GM19240 (cell line): ENCODE measurements around the gene ZBTB18.

ENCODE experiments used
- DNase-seq: peaks from one replicate; pipeline ENCODE4 v3.0.0; 2011; ENCODE audit warnings: low spot score; ENCODE audit not compliant: insufficient read length

ZBTB18 gene

GRCh38 chr1:244060686-244061085 lies 9.6 kb downstream of the ZBTB18 start:
- DNase-seq = no peak

- no peak for DNase-seq
Observed at GRCh38 chr1:244062156-244062725, 11.2 kb downstream of the ZBTB18 start.

DNA sequence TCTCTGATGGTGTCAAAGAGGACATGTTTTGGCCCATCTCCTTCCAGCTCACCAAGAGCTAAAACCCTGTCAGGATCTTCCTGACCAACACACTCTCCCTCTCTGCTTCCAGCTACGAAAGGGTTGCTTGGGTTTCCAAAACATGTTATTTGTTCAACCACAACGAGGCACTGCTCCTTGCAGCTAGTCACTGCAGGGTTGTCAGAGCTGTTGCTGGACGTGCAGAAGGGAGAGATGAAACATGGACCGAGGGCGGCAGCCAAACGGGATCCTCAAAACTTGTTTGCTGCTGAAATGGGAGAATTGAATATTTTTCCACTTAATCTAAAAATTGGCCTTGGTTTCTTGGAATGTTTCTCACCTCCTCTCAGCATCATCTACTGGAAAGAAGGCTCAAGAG lies 12.4 kb downstream of the ZBTB18 start:
- no peak for DNase-seq

GRCh38 chr1:244064621-244065020 lies 13.5 kb downstream of the ZBTB18 start:
- no peak for DNase-seq

DNA sequence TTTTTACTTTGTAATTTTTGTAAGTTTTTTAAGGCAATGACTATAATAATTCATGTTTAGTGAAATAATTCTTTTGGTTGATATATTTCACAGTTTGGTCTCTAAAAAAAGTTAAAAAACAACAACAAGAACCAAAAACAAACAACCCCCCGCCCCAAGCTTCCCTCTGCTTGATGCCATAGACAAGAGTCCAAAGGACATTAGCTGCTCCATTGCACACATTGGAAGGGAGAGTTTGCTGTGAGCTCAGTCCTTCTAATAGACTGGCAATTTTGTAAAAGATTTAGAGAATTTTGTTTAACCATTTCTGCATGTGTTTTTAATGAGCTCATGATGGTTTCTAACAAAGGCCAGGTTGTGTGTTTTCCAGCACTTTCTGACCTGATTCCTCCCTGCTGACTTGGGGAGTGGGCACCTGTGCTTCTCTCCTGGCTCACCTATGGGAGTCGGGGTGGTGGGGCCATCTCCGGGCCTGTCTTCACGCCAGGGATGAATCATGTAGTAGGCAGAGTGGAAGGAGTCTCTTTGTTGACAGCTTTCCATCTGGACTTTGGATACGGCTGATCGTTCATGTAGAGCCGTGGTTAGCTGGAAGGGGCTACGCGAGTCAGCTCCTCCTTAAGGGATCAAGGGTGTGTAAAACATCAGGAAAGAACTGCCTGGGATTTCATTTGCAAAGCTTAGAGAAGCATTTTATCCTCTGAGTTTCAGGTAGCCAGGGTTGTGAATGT lies 14.1 kb downstream of the ZBTB18 start:
- DNase-seq = no peak

GRCh38 chr1:244065960-244066388 lies 14.9 kb downstream of the ZBTB18 start:
- no peak for DNase-seq

DNA sequence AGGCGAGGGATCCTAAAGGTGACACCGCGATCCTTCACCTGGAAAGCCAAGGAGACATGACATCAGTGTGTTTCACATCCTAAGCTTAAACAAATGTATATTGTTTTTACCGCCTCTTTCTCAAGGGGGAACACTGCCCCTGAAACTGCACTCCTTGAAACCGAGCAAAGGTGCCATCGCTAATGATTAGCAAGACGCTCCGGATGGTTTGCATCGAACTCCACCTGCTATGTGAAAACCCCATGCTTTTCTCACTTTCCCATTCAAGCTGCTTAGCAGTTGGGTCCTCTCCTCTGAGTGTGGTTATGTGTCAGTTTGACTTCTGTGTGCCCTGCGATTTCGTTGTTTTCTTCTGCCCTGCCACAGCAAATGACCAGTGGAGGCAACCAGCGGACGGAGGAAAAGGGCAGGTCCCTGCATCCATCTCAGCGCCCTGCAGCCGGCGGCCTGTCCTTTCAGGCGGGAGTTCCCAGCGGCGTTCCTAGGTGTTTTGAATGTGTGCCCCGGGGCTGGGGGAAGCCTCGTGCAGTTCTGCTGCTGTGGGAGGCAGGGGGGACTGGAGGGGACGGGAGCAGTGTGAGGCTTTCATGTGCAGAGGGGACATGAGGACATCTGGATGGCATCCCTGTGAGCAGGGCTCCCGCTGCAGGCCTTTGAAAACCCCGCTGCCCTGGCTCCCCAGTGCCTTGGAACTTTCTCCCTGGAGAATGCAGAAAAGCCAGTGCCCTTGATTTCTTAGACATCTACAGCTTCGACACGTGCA lies 16.1 kb downstream of the ZBTB18 start:
- DNase-seq = no peak

GRCh38 chr1:244067893-244068292 lies 16.8 kb downstream of the ZBTB18 start:
- no peak for DNase-seq

GRCh38 chr1:244068567-244068966 lies 17.5 kb downstream of the ZBTB18 start:
- no peak for DNase-seq

DNA sequence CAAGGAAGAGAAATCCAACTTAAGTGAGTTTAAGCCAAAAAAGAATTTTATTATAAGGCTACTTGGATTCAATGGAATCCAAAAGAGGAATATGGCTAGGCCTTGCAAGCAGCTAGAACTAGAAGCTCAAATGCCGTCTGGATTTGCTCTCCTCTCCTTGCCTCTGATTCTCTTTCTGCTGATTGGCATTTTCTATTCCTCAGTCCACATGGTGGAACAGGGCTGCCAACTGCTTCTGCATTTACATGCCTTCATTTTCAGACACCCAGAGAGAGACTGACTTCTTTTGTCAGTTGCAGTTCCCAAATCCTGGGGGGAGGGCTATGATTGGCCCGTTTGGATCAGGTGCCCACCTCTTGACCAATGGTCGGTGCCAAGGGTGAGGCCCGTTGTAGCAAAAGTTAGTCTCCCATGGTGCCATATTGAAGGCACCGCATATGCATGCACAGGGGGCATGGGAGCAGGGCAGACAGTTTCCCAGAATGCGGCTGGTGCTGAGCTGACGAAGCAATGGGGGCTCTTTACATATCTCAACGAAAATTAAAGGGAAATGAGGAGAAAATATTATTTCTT lies 18.3 kb downstream of the ZBTB18 start:
- no peak for DNase-seq

DNA sequence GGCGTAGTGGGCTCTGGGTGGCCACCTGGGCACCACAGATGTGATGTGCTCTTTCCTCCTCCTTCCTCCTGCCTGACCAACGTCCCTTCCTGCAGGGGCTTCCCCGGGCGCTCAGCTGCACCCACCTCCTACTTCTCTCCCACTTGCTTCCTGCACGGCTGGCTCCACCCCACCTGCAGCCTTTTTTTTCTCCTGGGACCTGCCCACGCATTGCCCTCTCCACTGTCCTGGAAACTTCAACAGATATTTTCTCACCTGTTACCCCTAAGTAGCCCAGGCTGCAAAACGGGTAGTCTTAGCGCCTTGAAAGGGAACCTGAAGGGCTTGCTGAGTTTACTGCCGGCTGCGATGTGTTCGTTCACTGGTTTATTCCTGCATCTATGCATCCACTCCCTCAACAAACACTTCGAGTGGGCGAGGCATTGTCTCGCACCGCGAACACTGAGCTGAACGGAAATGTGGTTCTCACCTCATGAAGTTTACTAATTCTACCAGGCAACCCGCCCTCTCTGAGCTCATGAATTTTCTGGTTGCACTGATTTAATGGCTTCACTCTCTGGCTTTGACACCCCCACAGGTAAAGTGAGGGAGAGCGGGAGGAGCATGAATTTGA lies 23.6 kb downstream of the ZBTB18 start:
- peak; percentile 22 for DNase-seq

- DNase-seq = no peak
Observed at GRCh38 chr1:244075247-244075722, 24.2 kb downstream of the ZBTB18 start.

- no peak for DNase-seq
Observed at GRCh38 chr1:244076740-244077139, 25.7 kb downstream of the ZBTB18 start.

DNA sequence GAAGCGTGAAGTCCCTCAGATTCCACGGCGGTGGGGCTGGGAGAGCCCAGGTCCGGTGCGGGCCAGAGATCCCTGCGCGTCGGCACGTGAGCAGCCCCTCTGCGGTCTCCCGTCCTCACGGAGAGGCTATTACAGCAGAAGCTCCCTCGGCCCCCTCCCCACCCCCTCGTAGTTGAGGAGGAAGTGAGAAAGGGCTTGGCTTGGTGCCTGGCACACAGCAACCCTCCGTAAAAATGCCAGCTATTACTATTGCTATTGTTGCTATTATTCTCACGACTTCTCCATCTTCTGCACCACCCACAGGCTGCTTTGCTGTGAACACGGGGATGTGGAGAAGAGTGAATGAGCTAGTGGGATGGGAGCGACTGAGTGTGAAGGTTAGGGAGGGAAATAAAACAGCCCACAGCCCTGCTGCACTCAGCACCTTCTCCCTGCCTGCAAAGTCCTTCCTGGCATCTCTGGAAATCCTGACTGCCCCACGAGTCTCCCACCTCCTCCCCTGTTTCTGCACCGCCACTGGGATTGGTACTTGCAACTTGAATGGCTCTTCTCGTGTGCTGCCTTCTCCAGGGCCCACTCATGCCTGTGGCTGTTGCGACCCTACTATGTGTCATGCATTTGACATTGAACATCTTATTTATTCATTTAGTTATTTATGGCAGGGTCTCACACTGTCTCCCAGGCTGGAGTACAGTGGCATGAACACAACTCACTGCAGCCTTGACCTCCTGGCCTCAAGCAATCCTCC lies 26.6 kb downstream of the ZBTB18 start:
- no peak for DNase-seq

- no peak for DNase-seq
Observed at GRCh38 chr1:244080343-244080929, 29.4 kb downstream of the ZBTB18 start.

- no peak for DNase-seq
Observed at GRCh38 chr1:244082969-244083368, 31.9 kb downstream of the ZBTB18 start.

DNA sequence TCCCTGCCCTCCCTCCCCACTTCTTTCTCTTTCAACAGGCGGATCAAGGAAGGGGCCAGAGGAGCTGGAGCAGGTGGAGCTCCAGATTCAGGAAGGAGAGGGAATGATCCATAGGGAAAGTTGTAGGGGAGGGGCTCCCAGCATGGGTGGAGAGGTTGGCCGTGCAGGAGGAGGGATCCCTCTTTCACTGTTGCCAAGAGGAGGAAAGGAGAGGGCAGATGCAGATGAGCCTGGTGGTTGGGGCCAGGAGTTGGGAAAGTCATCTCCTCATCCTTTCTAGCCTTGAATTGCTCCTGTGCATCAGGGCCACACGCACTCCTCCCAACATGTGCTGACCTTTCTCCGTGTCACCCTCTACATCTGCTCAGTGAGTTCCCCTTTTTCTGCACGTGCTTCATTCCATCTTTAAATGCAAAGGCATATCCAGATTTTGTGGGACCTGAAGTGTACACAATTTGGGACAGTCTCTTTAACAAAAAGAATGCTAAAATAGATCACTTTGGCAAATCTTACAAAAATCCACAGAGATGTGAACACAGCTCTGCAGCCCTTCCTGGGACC lies 32.4 kb downstream of the ZBTB18 start:
- no peak for DNase-seq

DNA sequence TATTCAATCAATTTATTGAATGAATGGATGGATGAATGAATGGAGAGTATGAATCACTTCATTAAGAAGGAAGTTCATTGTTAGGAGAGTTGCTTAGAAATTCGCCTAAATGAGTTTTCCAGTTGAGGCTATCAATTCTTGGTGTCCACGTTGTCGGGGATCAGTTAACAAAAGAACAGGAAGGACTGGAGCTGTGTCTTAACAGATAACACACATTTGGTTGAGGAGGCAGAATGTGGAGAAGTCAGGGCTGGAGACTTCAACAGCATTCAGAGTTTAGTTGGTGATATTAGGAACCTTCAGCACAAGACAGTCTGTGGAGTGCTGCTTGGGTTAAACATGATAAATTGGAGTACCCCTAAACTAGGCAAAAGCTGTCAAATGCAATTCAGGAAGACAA lies 33.7 kb downstream of the ZBTB18 start:
- no peak for DNase-seq

DNA sequence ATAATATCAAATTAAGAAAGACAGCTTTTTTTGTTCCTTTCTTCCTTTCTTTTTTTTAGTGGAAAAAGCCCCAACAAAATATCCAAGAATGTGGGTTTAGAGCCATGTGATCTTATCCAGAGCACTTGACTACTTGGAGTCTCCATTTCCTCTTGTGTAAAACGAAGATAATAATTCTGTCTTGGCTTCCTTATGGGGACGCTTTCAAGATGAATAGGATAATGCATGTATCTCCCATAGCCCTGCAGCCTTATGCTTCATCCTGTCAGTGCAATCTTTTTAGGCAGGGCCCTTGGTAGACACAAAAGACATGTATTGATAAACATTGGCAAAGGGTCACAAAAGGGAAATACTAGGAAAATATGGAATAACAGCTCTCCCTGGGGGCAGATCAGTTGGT lies 34.8 kb downstream of the ZBTB18 start:
- no peak for DNase-seq

- DNase-seq = no peak
Observed at GRCh38 chr1:244087021-244087560, 36.0 kb downstream of the ZBTB18 start.
